Left renal pelvis (tissue), 4 donors: ENCODE data around the gene FAIM2. TPM values are rescaled to one million over a fixed set of nuclear protein-coding genes. Genes with fewer than 3 reads are reported as not detected.
"Not testable (repeated sequence)": the region's sequence is repeated elsewhere in the genome, so short reads cannot be mapped to it uniquely, and the experiment has no call there.

Experiments used
- DNase-seq, 4 donors: peaks; one replicate each; pipeline ENCODE4 v3.0.0-alpha.2; 2013; ENCODE audit warnings: low read depth in 4 of 4, low spot score in 3 of 4
- polyA plus RNA-seq, 4 donors: library from polyadenylated mRNA; unstranded; fragments of 120-200 nt; gene quantifications; one replicate each; pipeline ENCODE4 v1.2.1, GENCODE V29; 2013; ENCODE audit not compliant: insufficient read length in 4 of 4

Gene FAIM2
- polyA plus RNA-seq, 4 donors = 3.3 to 35.7 (median 3.9) TPM

- DNase-seq = no peak
Measured at GRCh38 chr12:49882248-49882850, 21.4 kb downstream of the FAIM2 start.

- no peak for DNase-seq
Measured at GRCh38 chr12:49881415-49882247, 22.1 kb downstream of the FAIM2 start.

- DNase-seq = no peak
Measured at GRCh38 chr12:49880756-49881414, 22.8 kb downstream of the FAIM2 start.

- not testable (repeated sequence) for DNase-seq
Measured at GRCh38 chr12:49879065-49879464, 24.6 kb downstream of the FAIM2 start.

GRCh38 chr12:49878021-49878420 is 25.7 kb downstream of the FAIM2 start:
- no peak for DNase-seq

GRCh38 chr12:49877066-49877465 is 26.6 kb downstream of the FAIM2 start:
- DNase-seq = no peak

GRCh38 chr12:49876070-49876469 is 27.6 kb downstream of the FAIM2 start:
- DNase-seq = no peak

- no peak for DNase-seq
Measured at GRCh38 chr12:49875115-49875720, 28.5 kb downstream of the FAIM2 start.

GRCh38 chr12:49874142-49874897 is 29.4 kb downstream of the FAIM2 start:
- no peak for DNase-seq

GRCh38 chr12:49873361-49873934 is 30.3 kb downstream of the FAIM2 start:
- no peak for DNase-seq

GRCh38 chr12:49872781-49873181 is 30.9 kb downstream of the FAIM2 start:
- DNase-seq = no peak

- DNase-seq = no peak
Measured at GRCh38 chr12:49872381-49872780, 31.3 kb downstream of the FAIM2 start.

GRCh38 chr12:49871811-49872251 is 31.9 kb downstream of the FAIM2 start:
- not testable (repeated sequence) for DNase-seq

GRCh38 chr12:49871263-49871561 is 32.5 kb downstream of the FAIM2 start:
- DNase-seq = no peak

- DNase-seq = no peak
Measured at GRCh38 chr12:49870501-49871262, 33.0 kb downstream of the FAIM2 start.

GRCh38 chr12:49869816-49870500 is 33.7 kb downstream of the FAIM2 start:
- no peak for DNase-seq

- DNase-seq = peak; percentile 66 to 82 (median 80)
Measured at GRCh38 chr12:49868952-49869815, 34.5 kb downstream of the FAIM2 start.

GRCh38 chr12:49868449-49868848 is 35.3 kb downstream of the FAIM2 start:
- DNase-seq = no peak
